GM18498 (cell line): ENCODE data around the gene TMEM35A.
"Not testable (repeated sequence)": the region's sequence is repeated elsewhere in the genome, so short reads cannot be mapped to it uniquely, and the experiment has no call there.

Experiments
- ATAC-seq: cut with Tn5 transposase; IDR thresholded peaks from one replicate; pipeline ENCODE4 v1.9.1; 2021; ENCODE audit warnings: mild to moderate bottlenecking, moderate library complexity; ENCODE audit not compliant: unreplicated experiment

TMEM35A gene, protein sequence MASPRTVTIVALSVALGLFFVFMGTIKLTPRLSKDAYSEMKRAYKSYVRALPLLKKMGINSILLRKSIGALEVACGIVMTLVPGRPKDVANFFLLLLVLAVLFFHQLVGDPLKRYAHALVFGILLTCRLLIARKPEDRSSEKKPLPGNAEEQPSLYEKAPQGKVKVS

DNA sequence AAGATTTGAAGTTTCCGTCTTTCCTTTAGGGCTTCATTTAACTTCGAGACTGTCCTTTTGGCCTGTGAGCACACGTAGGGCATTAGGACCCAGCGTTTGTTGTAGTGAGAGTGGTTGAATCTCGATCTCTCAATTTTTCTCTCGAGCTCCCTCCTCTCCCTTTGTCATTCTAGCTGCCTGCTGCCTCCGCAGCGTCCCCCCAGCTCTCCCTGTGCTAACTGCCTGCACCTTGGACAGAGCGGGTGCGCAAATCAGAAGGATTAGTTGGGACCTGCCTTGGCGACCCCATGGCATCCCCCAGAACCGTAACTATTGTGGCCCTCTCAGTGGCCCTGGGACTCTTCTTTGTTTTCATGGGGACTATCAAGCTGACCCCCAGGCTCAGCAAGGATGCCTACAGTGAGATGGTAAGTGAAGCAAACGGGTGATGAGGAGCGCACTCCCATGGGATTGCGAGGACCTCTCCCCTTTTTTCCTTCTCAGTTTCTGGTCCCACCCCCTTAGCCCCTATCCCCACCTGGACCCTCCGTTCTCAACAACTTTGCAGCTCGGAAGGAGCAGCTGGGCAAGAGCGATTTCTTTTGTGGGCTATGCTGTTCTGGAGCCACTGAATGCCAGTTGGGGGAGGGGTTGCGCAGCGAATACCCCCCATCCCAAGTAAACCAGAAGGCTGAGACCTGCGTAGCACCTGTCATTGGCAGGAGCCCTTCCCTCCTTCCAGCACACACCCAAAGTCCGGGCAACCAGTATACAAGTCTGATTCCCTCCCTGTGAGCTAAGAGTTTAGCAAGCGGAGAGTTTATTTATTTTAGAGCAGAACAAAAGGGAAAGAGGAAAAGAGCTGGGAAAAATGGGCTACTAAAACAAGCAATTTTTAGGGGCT is at the start of gene TMEM35A:
Gene TMEM35A, plus strand, starts transcription at position 164 of the 883 bp plus-strand sequence. Its CDS starts 124 bp downstream, at position 288.
- no peak for ATAC-seq

GRCh38 chrX:101029665-101030064 is 49.0 kb upstream of the TMEM35A start:
- no peak for ATAC-seq

GRCh38 chrX:101037231-101037630 is 41.4 kb upstream of the TMEM35A start:
- ATAC-seq: no peak

DNA sequence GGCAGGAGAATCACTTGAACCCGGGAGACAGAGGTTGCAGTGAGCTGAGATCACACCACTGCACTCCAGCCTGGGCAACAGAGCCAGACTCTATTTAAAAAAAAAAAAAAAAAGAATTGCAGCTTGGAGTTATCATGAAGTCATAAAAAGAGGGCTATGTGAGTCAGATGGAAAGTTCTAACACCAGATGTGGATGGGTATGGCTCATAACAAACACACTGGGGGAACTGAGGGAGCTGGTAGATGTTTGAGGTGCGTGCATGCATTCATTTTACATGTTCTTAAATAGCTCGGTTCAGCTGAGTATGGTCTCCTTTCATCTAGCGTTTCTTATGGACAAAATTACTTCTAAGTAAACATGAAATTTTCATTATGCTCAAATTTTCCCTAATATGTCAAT is 38.5 kb upstream of the TMEM35A start:
- ATAC-seq: no peak

DNA sequence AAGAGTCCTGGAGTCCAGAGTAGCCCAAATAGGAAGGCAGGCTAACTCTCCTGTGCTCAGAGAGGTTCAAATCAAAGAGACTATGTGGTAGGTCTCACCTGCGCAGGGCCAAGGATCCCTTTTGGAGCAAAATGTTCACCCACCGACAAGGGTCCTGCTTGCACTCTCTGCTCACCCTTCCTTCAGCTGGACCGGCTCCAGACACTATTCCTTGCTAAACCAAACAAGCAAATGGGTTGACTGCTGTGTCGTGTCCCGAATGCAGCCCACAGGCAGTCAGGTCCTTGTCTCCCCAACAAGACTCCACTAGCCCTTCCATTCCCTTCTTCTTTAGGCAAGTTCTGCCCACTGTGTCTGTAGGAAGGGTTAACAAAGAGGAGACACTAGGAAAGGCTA is 27.5 kb upstream of the TMEM35A start:
- no peak for ATAC-seq

DNA sequence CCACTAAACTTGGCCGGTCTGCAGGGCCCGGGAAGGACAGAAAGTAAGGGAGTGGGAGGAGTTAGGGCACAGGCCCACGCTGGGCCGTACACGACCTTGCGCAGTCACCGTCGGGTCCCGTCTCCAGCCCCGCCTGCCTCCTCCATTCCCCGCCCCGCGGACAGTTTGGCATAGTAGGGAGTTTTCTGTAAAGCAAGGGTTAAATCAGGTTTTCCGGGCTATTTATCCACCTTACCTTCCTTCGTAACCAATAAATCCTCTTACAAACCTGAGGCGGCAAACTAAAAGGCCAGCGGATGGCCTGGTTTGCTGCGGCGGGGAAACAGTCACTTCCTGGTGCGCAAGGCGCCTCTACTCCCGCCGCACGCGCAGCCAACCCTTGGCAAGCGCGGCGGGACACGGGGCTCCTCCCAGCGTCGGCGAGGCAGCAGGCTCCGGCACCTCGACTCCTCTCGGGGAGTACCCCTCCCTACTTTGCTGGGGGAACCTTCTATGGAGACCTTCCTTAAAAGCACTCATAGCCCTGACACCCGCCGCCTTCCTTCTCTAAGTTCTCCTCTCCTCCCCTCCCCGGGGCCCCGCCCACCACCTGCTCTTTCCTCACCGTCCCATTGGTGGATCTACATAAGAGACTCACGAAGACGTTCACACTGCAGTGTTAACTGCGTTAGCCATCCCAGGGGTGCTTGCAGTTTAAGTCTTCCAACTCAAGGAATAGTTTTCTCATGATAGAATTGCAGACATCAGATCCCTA is 27.0 kb upstream of the TMEM35A start, which contains the start of gene TRMT2B:
Gene TRMT2B, minus strand, starts transcription at position 563 of the 754 bp plus-strand sequence. CDS start 9,822 bp downstream, outside the sequence.
- peak; percentile 95 for ATAC-seq

- not testable (repeated sequence) for ATAC-seq
Measured at GRCh38 chrX:101056551-101056950, 22.1 kb upstream of the TMEM35A start.

DNA sequence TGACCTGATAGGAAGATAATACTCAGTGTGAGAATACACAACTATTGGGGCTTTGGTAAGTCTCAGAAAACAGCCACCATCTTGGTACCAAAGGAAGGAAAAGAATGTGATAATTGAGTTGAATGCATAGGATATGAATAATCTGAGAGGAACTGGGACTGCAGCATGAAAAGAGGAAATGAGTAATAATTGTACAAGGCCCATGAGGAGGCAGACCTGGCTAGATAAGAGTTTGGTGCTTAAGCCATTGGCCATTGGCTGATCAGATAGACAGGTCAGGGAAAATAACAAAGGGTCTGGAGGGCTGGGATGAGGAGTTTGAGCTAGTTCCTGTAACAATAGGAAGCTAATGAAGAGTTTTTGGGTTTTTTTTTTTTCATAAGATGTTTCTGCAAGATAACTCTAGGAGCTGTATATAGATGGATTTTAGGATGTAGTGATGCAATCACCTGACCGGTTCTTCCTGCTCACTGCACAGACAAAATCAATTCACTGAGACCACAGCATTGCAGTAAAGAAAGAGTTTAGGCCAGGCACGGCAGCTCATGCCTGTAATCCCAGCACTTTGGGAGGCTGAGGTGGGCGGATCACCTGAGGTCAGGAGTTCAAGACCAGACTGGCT is 21.5 kb upstream of the TMEM35A start:
- ATAC-seq: peak; percentile 78

DNA sequence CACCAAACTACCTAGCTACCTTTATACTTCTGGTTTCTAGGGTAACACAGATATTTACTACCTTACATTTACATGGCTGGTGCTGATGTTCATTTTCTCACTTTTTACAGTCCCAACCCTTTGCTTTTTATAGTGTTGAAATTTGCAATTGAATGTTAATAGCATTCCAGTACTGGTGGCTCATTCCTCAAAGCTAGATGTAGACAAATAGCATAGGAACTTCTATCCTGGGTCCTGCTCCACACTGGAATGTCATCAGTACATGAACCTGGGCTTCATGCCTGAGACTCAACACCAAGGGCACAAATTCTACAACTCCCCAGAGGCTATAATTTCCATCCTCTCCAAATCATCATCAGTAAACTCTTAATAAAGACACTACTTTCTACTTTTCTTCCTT is 16.5 kb upstream of the TMEM35A start:
- no peak for ATAC-seq

- ATAC-seq: no peak
Measured at GRCh38 chrX:101071582-101071981, 7.1 kb upstream of the TMEM35A start.

GRCh38 chrX:101079736-101080270 is 1.1 kb downstream of the TMEM35A start:
- ATAC-seq: no peak

DNA sequence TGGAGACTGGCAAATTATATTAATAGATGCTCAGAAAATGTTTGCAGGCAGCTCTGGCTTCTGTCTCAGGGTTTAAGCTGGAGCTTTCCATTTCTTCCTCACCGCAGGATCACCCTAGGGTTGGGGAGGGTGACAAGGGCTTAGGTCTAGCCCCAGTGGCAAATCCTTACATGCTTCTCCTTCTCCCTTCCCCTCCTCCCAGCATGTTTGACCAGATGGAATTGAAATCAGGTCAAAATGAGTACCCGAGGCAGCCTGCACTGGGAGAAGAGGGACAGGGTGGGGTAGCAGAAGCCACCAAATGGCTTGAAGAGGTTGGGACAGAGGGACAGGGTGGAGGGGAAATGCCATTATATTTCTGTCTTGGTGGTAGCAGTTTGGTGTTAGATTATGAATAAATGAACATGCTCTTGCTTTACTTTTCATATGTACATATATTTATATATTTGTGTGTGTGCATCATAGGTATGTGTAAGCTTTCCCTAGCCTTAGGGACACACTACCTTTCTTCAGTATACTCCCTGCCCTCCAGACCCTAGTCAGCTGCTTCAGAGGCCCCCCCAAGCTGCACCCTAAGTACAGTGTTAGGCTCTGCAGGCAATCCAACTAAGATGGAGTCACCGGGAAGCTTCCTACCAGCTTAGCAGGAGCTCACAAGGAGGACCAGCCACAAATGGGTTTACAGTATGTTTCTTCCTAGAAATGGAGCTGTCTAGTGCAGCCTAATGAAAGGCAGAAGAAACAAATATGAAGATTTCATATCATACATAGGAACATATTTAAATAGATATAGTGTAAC is 1.8 kb downstream of the TMEM35A start:
- ATAC-seq: no peak

DNA sequence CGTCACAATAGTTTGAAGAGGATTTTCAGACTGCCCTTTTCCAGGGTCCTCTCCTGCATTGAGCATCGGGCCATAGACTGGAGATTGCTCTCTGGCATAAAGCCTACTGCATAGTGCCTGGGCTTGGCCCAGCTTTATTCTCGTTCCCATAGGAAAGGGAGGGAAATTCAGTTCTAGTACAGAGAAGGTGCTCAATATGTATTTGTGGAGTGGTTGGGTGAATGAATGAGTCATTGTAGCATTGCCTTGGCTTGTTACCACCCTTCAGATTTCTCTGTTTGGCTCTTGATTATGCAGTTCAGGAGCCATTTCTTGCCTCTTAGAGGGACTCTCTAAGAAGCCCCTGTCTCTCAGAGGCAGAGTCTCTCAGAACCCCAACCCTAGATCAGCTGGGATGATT is 2.6 kb downstream of the TMEM35A start:
- no peak for ATAC-seq

DNA sequence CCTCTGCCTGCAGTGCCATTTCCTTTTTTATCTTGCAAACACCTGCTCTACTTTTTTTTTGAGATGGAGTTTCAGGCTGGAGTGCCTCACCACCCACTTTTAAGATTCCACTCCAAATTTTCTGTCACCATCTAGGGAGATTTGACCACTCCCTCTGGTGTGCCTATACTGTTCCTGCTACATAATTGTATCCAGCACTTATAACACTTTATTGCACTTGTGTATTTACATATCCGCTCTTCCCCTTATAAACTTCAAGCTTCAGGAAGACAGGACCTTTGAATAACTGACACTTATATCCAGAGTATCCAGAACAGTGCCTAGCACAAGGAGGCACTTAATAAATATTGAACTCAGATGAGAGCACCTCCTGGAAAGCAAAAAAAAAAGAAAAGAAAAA is 13.1 kb downstream of the TMEM35A start:
- ATAC-seq: no peak

DNA sequence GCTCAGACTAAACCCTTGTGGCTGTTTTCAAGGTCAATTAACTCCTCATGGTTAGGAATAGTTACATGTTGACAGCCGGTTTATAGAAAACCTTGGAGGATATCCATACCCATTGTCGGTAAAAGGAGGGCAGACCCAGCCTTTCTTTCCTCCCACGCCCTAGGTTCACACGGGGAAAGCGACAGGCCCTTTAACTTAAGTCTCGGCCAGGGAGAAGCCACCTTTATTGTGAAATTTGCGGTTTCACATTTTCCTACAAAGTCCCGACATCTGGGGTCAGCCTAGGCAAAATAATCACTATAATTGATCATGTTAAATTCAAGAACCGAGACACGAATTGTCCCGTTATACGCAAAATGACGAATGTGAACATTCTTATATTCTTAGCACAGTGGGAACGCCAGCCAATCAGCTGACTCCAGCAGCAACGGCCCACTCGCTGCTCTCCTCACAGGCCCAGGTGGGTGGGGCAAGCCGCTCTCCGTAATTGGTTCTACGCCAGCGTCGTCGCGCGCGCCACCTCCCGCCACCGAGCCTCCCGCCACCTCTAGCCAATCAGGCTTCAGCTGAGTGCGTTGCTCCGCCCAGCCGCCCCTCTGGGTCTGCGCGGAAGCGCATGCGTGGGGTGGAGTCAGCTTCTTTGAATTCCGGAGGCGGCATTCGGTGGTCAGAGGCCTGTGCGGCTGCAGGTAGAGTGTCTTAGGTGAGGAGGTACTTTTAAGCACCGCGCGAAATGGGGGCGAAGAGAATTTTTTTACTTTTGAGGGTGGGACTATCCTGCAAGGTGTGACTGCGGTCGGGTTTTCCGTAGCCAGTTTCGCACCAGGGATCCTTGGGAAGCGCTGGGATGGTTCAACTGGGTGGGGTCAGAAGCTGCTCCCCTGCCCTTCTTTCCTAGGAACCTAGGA is 19.1 kb downstream of the TMEM35A start, which contains the start of gene CENPI:
Gene CENPI, plus strand, starts transcription at position 659 of the 908 bp plus-strand sequence. CDS start 2,867 bp downstream, outside the sequence.
- peak; percentile 100 for ATAC-seq

- ATAC-seq: no peak
Measured at GRCh38 chrX:101108284-101108683, 29.6 kb downstream of the TMEM35A start.

GRCh38 chrX:101117701-101118100 is 39.0 kb downstream of the TMEM35A start:
- ATAC-seq: no peak

GRCh38 chrX:101136235-101136634 is 57.6 kb downstream of the TMEM35A start:
- ATAC-seq: no peak
